ENCODE results near the gene LACTB. TPM values are rescaled to one million over a fixed set of nuclear protein-coding genes. Genes with fewer than 3 reads are reported as not detected.

Gene LACTB
- total RNA-seq, 1 donor from 2014 or later, result 10.2 TPM

DNA sequence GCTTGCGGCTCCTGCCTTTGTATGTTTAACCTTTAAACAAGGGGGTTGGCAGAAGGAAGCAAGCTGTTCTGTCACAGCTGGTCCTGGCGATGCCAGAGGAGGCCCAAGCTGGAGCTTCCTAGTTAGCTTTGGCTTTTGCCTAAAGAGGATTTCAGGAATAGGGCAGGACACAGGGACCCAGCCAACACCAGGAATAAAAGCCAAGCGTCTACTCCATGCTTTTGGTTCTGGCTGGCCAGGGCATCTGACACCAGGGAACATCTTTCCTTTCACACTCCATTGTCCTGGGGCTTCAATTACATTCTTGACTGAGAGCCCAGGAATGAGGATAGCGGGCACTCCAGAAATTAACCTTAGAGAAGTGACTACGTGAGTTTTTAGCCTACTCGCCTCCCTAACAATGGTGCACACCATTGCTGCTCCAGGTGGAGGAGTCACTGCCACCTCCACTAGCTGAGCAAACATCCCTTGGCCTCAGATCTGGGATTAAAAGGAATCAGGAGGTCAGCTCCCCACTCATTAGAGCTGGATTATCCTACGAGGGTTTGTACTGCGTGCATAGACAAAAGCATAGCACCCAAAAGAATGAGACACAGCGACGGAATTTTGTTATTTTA is 40.9 kb upstream of the LACTB start:
- no peak for DNase-seq (ENCODE audit: low spot score, unreplicated experiment)
- no peaks in the 10 kb centered on the region for H3K36me3 Mint-ChIP-seq (ENCODE audit: insufficient read depth)
- no peak overlapping the region for H3K27ac Mint-ChIP-seq

GRCh38 chr15:63082366-63082765 is 39.3 kb upstream of the LACTB start:
- peaks cover 26% of the 10 kb centered on the region for H3K4me1 Mint-ChIP-seq (ENCODE audit: low read depth)
- no peaks in the 10 kb centered on the region for H3K36me3 Mint-ChIP-seq (ENCODE audit: insufficient read depth)
- no peaks in the 10 kb centered on the region for H3K9me3 Mint-ChIP-seq (ENCODE audit: low read depth)
- no peak for DNase-seq (ENCODE audit: low spot score, unreplicated experiment)
- no peak overlapping the region for H3K4me3 Mint-ChIP-seq (ENCODE audit: low read depth)
- TF ChIP-seq CTCF (IDR thresholded peaks at IDR 0.05; ENCODE audit: unreplicated experiment), result no peak
- peaks cover 3% of the 10 kb centered on the region for H3K27me3 Mint-ChIP-seq
- H3K27ac Mint-ChIP-seq, result peak overlapping the region; percentile 88

More for the DNA sequence above, 40.9 kb upstream of the LACTB start:
- Mint-ChIP-seq H3K27me3 (peaks cover 9% of the 10 kb centered on the region), H3K9me3 (ENCODE audit: low read depth) (no peaks in the 10 kb centered on the region), H3K4me1 (ENCODE audit: low read depth) (peaks cover 25% of the 10 kb centered on the region), H3K4me3 (ENCODE audit: low read depth) (no peak overlapping the region)
- TF ChIP-seq CTCF (IDR thresholded peaks at IDR 0.05; ENCODE audit: unreplicated experiment), result no peak

GRCh38 chr15:63083044-63083443 is 38.6 kb upstream of the LACTB start:
- TF ChIP-seq CTCF (IDR thresholded peaks at IDR 0.05; ENCODE audit: unreplicated experiment), result no peak
- H3K27me3 Mint-ChIP-seq, result no peaks in the 10 kb centered on the region
- H3K4me3 Mint-ChIP-seq (ENCODE audit: low read depth), result no peak overlapping the region
- DNase-seq (ENCODE audit: low spot score, unreplicated experiment), result no peak
- peak overlapping the region; percentile 69 for H3K27ac Mint-ChIP-seq
- no peaks in the 10 kb centered on the region for H3K9me3 Mint-ChIP-seq (ENCODE audit: low read depth)
- H3K4me1 Mint-ChIP-seq (ENCODE audit: low read depth), result peaks cover 23% of the 10 kb centered on the region
- H3K36me3 Mint-ChIP-seq (ENCODE audit: insufficient read depth), result no peaks in the 10 kb centered on the region

DNA sequence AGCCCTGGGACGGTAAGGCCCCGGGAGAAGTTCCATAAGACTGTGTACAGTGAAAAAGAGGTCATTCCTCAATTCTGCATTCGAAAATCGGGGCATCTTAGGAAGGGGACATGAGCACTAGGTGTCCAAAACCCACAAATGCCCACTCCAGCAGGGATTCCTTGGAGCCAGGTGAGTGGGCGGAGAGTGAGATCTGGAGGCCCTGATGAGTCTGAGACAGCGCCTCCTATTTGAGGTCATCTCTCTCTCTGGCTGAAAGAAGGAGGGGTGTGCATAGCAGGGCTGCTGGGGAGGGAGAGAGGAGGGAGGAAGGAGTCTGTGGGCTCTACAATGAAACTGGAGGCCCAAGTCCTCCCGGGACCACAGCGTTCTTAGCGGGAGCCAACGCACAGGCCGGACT is 38.1 kb upstream of the LACTB start:
- TF ChIP-seq CTCF (IDR thresholded peaks at IDR 0.05; ENCODE audit: unreplicated experiment), result no peak
- H3K4me3 Mint-ChIP-seq (ENCODE audit: low read depth), result no peak overlapping the region
- H3K36me3 Mint-ChIP-seq (ENCODE audit: insufficient read depth), result no peaks in the 10 kb centered on the region
- peaks cover 25% of the 10 kb centered on the region for H3K4me1 Mint-ChIP-seq (ENCODE audit: low read depth)
- H3K9me3 Mint-ChIP-seq (ENCODE audit: low read depth), result no peaks in the 10 kb centered on the region
- no peaks in the 10 kb centered on the region for H3K27me3 Mint-ChIP-seq
- DNase-seq (ENCODE audit: low spot score, unreplicated experiment), result no peak
- peak overlapping the region; percentile 45 for H3K27ac Mint-ChIP-seq

- Mint-ChIP-seq H3K27ac (no peak overlapping the region), H3K4me3 (ENCODE audit: low read depth) (no peak overlapping the region)
- no peak for DNase-seq (ENCODE audit: low spot score, unreplicated experiment)
Observed at GRCh38 chr15:63084806-63085205, 36.9 kb upstream of the LACTB start.

More at GRCh38 chr15:63084806-63085205, 36.9 kb upstream of the LACTB start:
- no peak for TF ChIP-seq CTCF (IDR thresholded peaks at IDR 0.05; ENCODE audit: unreplicated experiment)
- Mint-ChIP-seq H3K4me1 (ENCODE audit: low read depth) (peaks cover 30% of the 10 kb centered on the region), H3K36me3 (ENCODE audit: insufficient read depth) (no peaks in the 10 kb centered on the region), H3K27me3 (no peaks in the 10 kb centered on the region), H3K9me3 (ENCODE audit: low read depth) (no peaks in the 10 kb centered on the region)

All from progenitor cell of endocrine pancreas (in vitro differentiated cells).